Muscle of arm (tissue), 12 donors: ENCODE measurements around the gene IL36B. TPM values are rescaled to one million over a fixed set of nuclear protein-coding genes. Genes with fewer than 3 reads are reported as not detected.

Experiments
- DNase-seq: peaks from one replicate; pipeline ENCODE4 v3.0.0-alpha.2; 2013
- polyA plus RNA-seq, 12 donors: library from polyadenylated mRNA; unstranded; fragments of 120-200 nt; gene quantifications; one replicate each; pipeline ENCODE4 v1.2.1, GENCODE V29; 2013; ENCODE audit not compliant: insufficient read length in 12 of 12

Gene IL36B
- polyA plus RNA-seq, 12 donors: not detected

GRCh38 chr2:113076954-113077669 lies 24.4 kb upstream of the IL36B start:
- DNase-seq: no peak

- DNase-seq: no peak
Measured at GRCh38 chr2:113075600-113075999, 22.9 kb upstream of the IL36B start.

GRCh38 chr2:113075030-113075429 lies 22.4 kb upstream of the IL36B start:
- no peak for DNase-seq

DNA sequence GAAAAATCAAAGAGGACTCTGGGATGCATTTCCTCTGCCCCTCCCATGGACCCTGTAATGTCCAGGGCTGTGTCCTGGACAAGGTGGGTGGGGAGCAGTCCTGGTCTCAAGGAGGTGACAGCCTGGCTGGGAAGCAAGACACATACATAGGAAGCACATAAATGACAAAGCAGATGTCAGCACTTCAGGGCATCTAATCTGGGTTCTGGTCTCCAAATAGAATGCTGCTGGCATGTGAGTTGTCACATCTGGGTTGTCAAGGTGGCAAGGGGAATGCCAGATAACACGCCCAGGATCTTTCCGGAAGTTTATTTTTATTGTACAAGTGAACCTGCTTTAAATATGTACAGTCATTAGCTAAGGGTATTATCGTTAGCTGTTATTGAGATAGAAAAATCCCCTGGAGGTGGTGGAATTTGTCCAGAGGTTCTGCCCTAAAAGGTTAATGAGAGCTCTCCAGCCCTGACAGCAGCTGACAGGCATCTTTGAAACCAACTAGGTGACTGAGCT lies 20.7 kb upstream of the IL36B start:
- no peak for DNase-seq

- DNase-seq: no peak
Measured at GRCh38 chr2:113072584-113072983, 19.9 kb upstream of the IL36B start.

GRCh38 chr2:113070606-113070975 lies 17.9 kb upstream of the IL36B start:
- no peak for DNase-seq

GRCh38 chr2:113069676-113070605 lies 17.3 kb upstream of the IL36B start:
- DNase-seq: no peak

DNA sequence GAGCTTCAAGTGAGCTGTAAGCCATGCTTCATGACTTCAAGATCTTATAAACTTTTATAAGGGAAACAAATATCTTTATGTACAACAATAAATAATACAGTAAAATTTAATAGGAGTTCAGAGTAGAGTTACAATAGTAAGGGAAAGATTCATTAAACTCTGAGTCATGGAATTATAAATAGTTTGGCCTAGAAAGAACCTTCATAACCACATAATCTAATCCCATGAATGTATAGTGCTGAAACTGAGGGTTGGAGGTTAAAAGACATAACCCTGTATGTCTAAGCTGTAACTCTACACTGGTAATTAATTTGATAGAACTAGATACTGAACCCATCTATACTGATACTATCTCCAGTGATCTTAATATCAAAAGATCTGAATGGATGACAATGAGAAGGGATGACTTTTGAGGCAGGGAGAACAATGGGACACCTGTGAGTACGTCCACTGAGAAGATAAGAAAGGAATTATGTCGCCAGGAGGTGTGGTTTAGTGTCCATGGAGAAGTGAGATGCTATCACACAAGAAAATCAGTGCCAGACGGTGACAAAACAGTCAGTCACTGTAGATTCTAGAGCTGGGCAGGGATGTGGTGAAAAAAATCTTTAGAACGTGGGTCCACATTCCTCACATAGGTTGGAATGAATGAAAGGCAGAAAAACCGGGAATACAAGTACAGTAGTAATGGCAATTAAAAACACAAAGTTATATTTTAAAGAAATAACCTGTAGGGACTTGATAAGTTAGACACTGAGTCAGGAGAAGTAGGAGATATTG lies 16.2 kb upstream of the IL36B start:
- no peak for DNase-seq

- no peak for DNase-seq
Measured at GRCh38 chr2:113068249-113068648, 15.6 kb upstream of the IL36B start.

DNA sequence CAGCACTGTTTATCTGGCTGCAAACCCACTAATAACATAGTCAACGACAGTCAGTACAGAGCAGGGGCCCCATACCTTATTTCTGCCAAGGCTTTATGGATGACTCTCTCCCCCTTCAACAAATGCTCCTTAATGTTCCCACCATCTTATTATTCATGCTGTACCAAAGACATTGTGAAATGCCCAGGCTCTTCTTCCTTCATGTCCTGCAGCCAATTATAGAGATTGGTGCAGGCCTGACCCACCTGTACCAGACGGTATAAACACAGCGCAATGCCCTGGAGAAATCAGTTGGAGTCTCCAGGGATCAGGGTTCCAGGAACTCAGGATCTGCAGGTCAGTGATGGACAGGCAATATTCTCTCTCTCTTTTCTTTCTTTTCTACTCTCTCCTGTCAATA lies 15.0 kb upstream of the IL36B start, which contains the start of gene IL1F10:
Gene IL1F10, plus strand, starts transcription at position 290 of the 400 bp plus-strand sequence. CDS start 4,769 bp downstream, outside the sequence.
- no peak for DNase-seq

DNA sequence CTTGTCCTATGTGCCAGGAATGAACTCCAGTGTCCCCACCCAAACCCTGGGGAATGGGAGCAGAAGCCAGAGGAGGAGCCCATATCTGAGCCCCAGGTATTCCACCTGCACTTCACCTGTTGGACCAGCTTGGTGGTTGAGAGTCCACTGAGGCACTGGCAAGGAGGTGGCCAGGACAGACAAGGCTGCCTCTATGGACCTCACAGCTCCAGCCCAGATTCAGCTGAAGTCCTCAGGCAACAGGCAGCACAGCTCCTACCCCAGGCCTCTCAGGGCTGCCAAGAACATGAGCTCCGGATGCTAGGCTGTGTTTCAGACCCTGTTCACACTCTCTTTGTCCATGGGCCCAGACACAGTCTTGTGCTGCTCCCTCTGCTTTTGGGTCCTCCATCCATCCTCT lies 12.2 kb upstream of the IL36B start:
- DNase-seq: no peak

DNA sequence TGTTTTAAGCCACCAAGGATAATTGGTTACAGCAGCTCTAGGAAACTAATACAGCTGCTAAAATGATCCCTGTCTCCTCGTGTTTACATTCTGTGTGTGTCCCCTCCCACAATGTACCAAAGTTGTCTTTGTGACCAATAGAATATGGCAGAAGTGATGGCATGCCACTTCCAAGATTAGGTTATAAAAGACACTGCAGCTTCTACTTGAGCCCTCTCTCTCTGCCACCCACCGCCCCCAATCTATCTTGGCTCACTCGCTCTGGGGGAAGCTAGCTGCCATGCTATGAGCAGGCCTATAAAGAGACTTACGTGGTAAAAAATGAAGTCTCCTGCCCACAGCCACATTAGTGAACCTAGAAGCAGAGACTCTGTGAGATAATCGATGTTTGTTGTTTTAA lies 11.6 kb upstream of the IL36B start:
- DNase-seq: no peak

- no peak for DNase-seq
Measured at GRCh38 chr2:113061896-113062770, 9.5 kb upstream of the IL36B start.

GRCh38 chr2:113061241-113061640 lies 8.6 kb upstream of the IL36B start:
- DNase-seq: no peak

GRCh38 chr2:113060796-113061195 lies 8.1 kb upstream of the IL36B start:
- no peak for DNase-seq

DNA sequence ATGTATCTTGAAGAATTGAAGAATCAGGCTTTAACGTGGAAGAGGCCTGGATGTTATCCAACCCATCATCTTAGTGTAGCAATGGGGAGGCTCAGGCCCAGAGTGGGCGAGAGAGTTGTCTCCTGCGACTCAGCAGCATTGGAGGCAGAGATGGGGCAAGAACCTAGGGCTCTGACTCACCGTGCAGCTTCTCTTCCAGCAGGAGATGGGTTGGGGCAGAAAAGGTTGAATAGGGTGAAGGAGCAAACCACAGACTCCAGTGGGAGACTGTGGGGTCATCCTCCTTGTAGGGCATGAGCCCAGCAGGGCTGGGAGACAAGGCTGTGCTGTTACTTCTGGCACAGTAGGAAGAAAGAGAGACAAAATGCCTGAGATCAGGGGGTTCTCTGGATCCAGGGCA lies 7.7 kb upstream of the IL36B start:
- DNase-seq: no peak

DNA sequence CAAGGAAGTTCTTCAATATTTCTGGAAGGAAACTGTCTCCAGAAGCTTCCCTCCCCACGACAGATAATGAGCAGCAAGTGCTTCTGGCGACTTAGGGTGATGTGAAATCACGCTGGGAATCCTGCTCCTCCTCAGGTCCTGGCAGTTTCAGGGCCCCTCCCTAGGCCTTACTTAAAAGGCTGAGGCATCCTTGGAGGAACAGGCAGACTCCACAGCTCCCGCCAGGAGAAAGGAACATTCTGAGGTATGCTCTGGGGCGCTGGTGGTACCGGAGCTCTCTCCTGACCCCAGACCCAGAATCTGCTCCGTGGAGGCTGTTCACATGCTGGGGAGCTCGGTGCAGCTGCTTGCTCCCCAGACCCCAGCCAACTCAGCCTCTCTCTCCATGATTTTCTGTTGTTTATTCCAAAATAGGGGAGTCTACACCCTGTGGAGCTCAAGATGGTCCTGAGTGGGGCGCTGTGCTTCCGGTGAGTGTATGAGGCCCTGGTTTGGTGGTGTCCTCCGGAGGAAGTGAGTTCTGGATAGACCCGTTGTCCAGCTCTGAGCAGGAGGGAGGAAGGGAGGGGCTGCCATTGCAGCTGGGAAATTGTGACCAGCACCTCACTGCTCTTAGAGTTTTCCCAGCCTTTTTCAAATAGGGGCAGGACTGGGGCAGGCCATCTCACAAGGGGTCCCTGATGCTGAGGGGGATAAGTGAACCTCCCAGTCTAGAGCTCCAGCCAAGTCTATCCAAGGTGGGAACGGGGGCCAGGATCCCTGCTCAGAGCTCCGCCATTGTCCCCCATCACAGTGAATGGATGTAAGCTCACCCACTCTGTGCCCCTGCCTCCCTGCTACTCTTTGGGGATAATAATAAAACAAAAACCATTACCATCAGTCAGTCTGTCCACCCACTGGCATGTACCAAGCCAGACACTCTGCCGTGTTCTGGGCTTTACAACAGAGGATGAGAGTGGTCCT lies 6.6 kb upstream of the IL36B start, which contains the start of gene IL36RN:
Gene IL36RN, plus strand, starts transcription at position 201 of the 963 bp plus-strand sequence. Its CDS starts 241 bp downstream, at position 442.
- no peak for DNase-seq

- no peak for DNase-seq
Measured at GRCh38 chr2:113058411-113058994, 5.8 kb upstream of the IL36B start.

DNA sequence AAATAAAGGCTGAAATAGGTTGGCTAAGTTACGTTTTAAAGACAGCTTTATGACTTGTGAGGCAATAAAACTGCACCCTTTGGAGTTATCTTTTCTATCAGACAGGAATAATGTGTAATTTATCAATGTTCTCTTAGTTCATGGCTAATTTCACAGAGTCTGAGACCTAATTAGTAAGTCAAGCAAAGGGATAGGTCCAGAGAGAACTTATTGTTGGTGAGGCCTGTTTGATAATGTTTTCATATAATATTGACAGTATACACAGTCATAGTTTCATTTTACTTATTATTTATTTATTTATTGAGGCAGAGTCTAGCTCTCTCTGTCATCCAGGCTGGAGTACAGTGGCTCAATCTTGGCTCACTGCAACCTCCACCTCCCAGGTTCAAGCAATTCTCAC lies 4.5 kb upstream of the IL36B start:
- DNase-seq: no peak
